Keratinocyte (primary cell): ENCODE measurements around the gene C5orf52. TPM values are rescaled to one million over a fixed set of nuclear protein-coding genes. Genes with fewer than 3 reads are reported as not detected.

Experiments used
- DNase-seq: peaks from one replicate; pipeline ENCODE4 v3.0.0-alpha.2; 2011; ENCODE audit warnings: low read depth, missing footprints, low spot score
- FAIRE-seq: peaks from 2 replicates; lab custom pipeline; 2011; peaks lifted over from hg19 to GRCh38; lab: Jason Lieb, UNC
- H2AFZ ChIP-seq: 2 replicates; pipeline ENCODE4 v1.6.0; 2012; ENCODE audit warnings: low read length, control low read depth, inconsistent platforms; ENCODE audit not compliant: control insufficient read depth
- H3K27ac ChIP-seq: 2 replicates; pipeline ENCODE4 v1.5.1; 2011; ENCODE audit warnings: low read length; ENCODE audit not compliant: control insufficient read depth, insufficient read depth
- H3K27me3 ChIP-seq: 3 replicates; pipeline ENCODE4 v1.6.0; 2011; ENCODE audit warnings: low read length; ENCODE audit not compliant: control insufficient read depth, insufficient read depth; ENCODE audit errors: extremely low read depth
- H3K36me3 ChIP-seq, 2 experiments: 2 replicates in 1 of 2; 3 replicates in 1 of 2; pipeline ENCODE4 v1.5.1; 2011; ENCODE audit warnings: low read length in 2 of 2, mild to moderate bottlenecking in 1 of 2; ENCODE audit not compliant: control insufficient read depth in 2 of 2, insufficient read depth in 2 of 2; ENCODE audit errors: extremely low read depth in 1 of 2
- H3K4me1 ChIP-seq: 3 replicates; pipeline ENCODE4 v1.5.1; 2011; ENCODE audit warnings: low read length; ENCODE audit not compliant: control insufficient read depth, insufficient read depth; ENCODE audit errors: extremely low read depth
- H3K4me2 ChIP-seq: 3 replicates; pipeline ENCODE4 v1.6.0; 2011; ENCODE audit warnings: low read depth, low read length; ENCODE audit not compliant: control insufficient read depth, insufficient read depth; ENCODE audit errors: extremely low read depth
- H3K4me3 ChIP-seq, 3 experiments: fragments of 200-600 bp in 1 of 3; sonication (generic) in 1 of 3; 2 replicates in 2 of 3; 3 replicates in 1 of 3; pipeline ENCODE4 v1.5.1; 2011 to 2016; ENCODE audit warnings: low read length in 3 of 3, mild to moderate bottlenecking in 3 of 3, control low read depth in 2 of 3, inconsistent platforms in 1 of 3, low read depth in 1 of 3, mixed read lengths in 1 of 3, mixed run types in 1 of 3, moderate library complexity in 1 of 3; ENCODE audit not compliant: control insufficient read depth in 2 of 3, insufficient read depth in 2 of 3; ENCODE audit errors: extremely low read depth in 1 of 3
- H3K79me2 ChIP-seq: 2 replicates; pipeline ENCODE4 v1.6.0; 2012; ENCODE audit warnings: low read length; ENCODE audit not compliant: control insufficient read depth, insufficient read depth
- H3K9ac ChIP-seq: 3 replicates; pipeline ENCODE4 v1.6.0; 2011; ENCODE audit warnings: low read length; ENCODE audit not compliant: control insufficient read depth, insufficient read depth; ENCODE audit errors: extremely low read depth
- H3K9me1 ChIP-seq: 3 replicates; pipeline ENCODE4 v1.6.0; 2011; ENCODE audit warnings: low read length; ENCODE audit not compliant: control insufficient read depth, insufficient read depth; ENCODE audit errors: extremely low read depth
- H3K9me3 ChIP-seq: 2 replicates; pipeline ENCODE4 v1.5.1; 2012; ENCODE audit warnings: low read depth, low read length; ENCODE audit not compliant: control insufficient read depth
- H4K20me1 ChIP-seq: 3 replicates; pipeline ENCODE4 v1.6.0; 2011; ENCODE audit warnings: low read length; ENCODE audit not compliant: control insufficient read depth, insufficient read depth; ENCODE audit errors: extremely low read depth
- EZH2 ChIP-seq: IDR thresholded peaks from one replicate; pipeline ENCODE4 v1.6.1; 2012; ENCODE audit warnings: inconsistent platforms, mild to moderate bottlenecking, low read length, moderate library complexity
- dilution Hi-C: fragments of 300-500 bp; cut with MboI; formaldehyde crosslinking; loops from one replicate; pipeline ENCODE4 v1.7.0; 2020; ENCODE audit warnings: low sequenced_read_pairs; ENCODE audit not compliant: extremely low pct_ligation_motif_present
- polyA plus RNA-seq, 5 experiments: library from polyadenylated mRNA; depleted of rRNA in 3 of 5; stranded (reverse) in 3 of 5; stranded (forward) in 1 of 5; unstranded in 1 of 5; fragments of >200 nt; gene quantifications; 1 replicate in 1 of 5; 2 replicates in 3 of 5; 3 replicates in 1 of 5; pipeline versions ENCODE4 v1.2.1 to v1.2.3, GENCODE V29; 2011 to 2012; ENCODE audit warnings: missing spikeins in 2 of 5, low read depth in 1 of 5, low replicate concordance in 1 of 5
- TF ChIP-seq, protein P1 (sequence below), 3 experiments: IDR thresholded peaks in 1 of 3; conservative IDR thresholded peaks in 1 of 3; optimal IDR thresholded peaks in 1 of 3; 2 replicates in 2 of 3; 3 replicates in 1 of 3; pipeline versions ENCODE3 to v1.5.1; 2011; ENCODE audit warnings: low read length in 3 of 3, mild to moderate bottlenecking in 3 of 3, moderate library complexity in 2 of 3, control low read depth in 1 of 3, inconsistent platforms in 1 of 3; ENCODE audit not compliant: insufficient read depth in 2 of 3; ENCODE audit errors: extremely low read depth in 1 of 3

Gene C5orf52
- polyA plus RNA-seq, 1 donor (not counting 4 experiments of a cell fraction or from before 2014, with no cell fraction given), result not detected

DNA sequence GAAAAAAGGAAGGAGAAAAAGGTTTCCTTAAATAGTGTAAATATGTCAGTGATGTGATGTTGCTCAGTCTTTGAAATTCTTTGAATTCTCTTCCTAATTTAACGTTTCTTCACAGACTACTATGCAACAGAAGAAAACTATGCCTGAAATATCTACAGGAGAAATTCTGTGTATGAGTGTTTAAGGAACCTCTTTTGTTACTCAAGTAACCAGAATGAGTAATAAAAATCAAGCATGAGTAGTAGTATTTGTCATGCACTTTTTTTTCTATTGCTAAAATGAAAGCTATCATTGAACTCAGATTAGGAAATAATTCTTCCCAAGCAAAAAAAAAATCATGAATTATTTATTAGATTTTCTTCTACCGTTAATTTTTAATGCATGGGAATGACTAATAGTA, 39.5 kb downstream of the C5orf52 start:
- no peak overlapping the region for H3K27ac ChIP-seq
- no peak overlapping the region for H3K4me2 ChIP-seq
- dilution Hi-C loops, result no loop called here
- no peak overlapping the region for H2AFZ ChIP-seq
- no peak for TF ChIP-seq EZH2
- TF ChIP-seq, protein P1, sequence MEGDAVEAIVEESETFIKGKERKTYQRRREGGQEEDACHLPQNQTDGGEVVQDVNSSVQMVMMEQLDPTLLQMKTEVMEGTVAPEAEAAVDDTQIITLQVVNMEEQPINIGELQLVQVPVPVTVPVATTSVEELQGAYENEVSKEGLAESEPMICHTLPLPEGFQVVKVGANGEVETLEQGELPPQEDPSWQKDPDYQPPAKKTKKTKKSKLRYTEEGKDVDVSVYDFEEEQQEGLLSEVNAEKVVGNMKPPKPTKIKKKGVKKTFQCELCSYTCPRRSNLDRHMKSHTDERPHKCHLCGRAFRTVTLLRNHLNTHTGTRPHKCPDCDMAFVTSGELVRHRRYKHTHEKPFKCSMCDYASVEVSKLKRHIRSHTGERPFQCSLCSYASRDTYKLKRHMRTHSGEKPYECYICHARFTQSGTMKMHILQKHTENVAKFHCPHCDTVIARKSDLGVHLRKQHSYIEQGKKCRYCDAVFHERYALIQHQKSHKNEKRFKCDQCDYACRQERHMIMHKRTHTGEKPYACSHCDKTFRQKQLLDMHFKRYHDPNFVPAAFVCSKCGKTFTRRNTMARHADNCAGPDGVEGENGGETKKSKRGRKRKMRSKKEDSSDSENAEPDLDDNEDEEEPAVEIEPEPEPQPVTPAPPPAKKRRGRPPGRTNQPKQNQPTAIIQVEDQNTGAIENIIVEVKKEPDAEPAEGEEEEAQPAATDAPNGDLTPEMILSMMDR (optimal IDR thresholded peaks at IDR 0.05 in 1 of 3, IDR thresholded peaks at IDR 0.05 in 1 of 3, conservative IDR thresholded peaks at IDR 0.05 in 1 of 3; ENCODE audit: extremely low read depth in 1 of 3, insufficient read depth in 2 of 3, low read length in 3 of 3), result no peak
- no peaks in the 10 kb centered on the region for H3K4me1 ChIP-seq
- no peaks in the 10 kb centered on the region for H3K27me3 ChIP-seq
- H4K20me1 ChIP-seq, result no peaks in the 10 kb centered on the region
- H3K9me1 ChIP-seq, result no peaks in the 10 kb centered on the region
- no peaks in the 10 kb centered on the region for H3K36me3 ChIP-seq
- H3K4me3 ChIP-seq, result no peak overlapping the region
- H3K9me3 ChIP-seq, result no peaks in the 10 kb centered on the region
- no peaks in the 10 kb centered on the region for H3K79me2 ChIP-seq
- no peak overlapping the region for H3K9ac ChIP-seq
- FAIRE-seq (no peak), DNase-seq (no peak)

DNA sequence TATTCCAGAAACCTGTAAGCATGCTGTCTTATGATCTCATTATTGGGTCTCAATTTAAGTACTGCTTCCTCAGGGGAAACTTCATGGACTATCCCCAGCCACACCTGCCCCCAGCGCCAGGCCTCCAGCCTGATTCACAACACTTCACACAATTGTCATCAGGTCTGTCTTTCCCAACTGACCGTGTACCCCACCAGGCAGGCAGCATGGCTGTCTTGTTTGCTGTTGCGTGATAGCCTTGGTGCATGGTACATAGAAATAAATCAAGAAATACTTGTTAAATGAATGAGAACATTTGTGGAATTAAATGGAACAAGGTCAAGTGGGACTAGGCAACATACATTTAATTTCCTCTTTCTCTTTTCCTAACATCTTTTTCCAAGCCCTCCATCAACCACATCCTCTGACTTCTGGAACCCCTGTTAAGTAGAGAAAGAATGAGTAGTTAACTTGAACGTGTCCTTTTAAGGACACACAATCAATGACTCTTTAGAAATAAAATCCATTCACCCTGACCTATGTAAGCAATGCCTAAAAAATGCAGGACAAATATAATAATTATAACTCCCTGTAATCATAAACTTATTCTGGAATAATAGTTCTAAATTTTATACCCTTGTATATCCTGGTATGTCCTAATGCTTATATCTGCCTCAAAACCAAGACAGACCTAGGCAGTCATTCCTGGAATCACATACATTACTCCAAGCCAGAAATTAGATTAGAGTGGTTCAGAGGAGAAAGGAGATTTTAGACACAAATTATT, 42.7 kb downstream of the C5orf52 start:
- no peak overlapping the region for H3K27ac ChIP-seq
- DNase-seq, result no peak
- H3K9me1 ChIP-seq, result no peaks in the 10 kb centered on the region
- FAIRE-seq, result no peak
- no peaks in the 10 kb centered on the region for H4K20me1 ChIP-seq
- no peaks in the 10 kb centered on the region for H3K9me3 ChIP-seq
- H3K4me2 ChIP-seq, result no peak overlapping the region
- no peak for TF ChIP-seq EZH2
- H3K4me1 ChIP-seq, result no peaks in the 10 kb centered on the region
- H3K79me2 ChIP-seq, result no peaks in the 10 kb centered on the region
- no peaks in the 10 kb centered on the region for H3K27me3 ChIP-seq
- dilution Hi-C loops, result no loop called here
- no peaks in the 10 kb centered on the region for H3K36me3 ChIP-seq
- no peak overlapping the region for H3K9ac ChIP-seq
- H2AFZ ChIP-seq, result no peak overlapping the region
- no peak overlapping the region for H3K4me3 ChIP-seq

DNA sequence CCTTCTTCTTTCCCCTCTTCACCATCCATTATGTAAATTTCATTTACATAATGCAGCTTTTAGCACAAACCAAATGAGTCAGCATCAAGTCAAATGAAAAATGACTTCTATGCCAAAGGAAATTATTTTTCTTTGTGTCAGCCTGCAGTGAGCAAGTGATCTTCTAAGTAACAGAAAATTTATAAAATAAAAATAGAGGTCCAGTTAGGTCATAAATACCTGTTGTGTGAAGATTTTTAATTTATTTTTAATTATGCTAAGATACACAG, 43.2 kb downstream of the C5orf52 start:
- FAIRE-seq, result no peak
- no peak for DNase-seq
- no peak overlapping the region for H3K4me2 ChIP-seq

More for the DNA sequence above, 43.2 kb downstream of the C5orf52 start:
- Histone ChIP-seq H3K36me3 (no peaks in the 10 kb centered on the region), H3K9ac (no peak overlapping the region), H2AFZ (no peak overlapping the region), H3K27ac (no peak overlapping the region), H3K79me2 (no peaks in the 10 kb centered on the region), H3K9me1 (no peaks in the 10 kb centered on the region), H3K27me3 (no peaks in the 10 kb centered on the region), H4K20me1 (no peaks in the 10 kb centered on the region), H3K4me3 (no peak overlapping the region), H3K9me3 (no peaks in the 10 kb centered on the region), H3K4me1 (no peaks in the 10 kb centered on the region)
- dilution Hi-C loops, result no loop called here
- TF ChIP-seq, protein P1 (optimal IDR thresholded peaks at IDR 0.05 in 1 of 3, IDR thresholded peaks at IDR 0.05 in 1 of 3, conservative IDR thresholded peaks at IDR 0.05 in 1 of 3; ENCODE audit: extremely low read depth in 1 of 3, insufficient read depth in 2 of 3, low read length in 3 of 3), result no peak
- TF ChIP-seq EZH2, result no peak
